ENCODE results near the gene CA5A.

CA5A gene

DNA sequence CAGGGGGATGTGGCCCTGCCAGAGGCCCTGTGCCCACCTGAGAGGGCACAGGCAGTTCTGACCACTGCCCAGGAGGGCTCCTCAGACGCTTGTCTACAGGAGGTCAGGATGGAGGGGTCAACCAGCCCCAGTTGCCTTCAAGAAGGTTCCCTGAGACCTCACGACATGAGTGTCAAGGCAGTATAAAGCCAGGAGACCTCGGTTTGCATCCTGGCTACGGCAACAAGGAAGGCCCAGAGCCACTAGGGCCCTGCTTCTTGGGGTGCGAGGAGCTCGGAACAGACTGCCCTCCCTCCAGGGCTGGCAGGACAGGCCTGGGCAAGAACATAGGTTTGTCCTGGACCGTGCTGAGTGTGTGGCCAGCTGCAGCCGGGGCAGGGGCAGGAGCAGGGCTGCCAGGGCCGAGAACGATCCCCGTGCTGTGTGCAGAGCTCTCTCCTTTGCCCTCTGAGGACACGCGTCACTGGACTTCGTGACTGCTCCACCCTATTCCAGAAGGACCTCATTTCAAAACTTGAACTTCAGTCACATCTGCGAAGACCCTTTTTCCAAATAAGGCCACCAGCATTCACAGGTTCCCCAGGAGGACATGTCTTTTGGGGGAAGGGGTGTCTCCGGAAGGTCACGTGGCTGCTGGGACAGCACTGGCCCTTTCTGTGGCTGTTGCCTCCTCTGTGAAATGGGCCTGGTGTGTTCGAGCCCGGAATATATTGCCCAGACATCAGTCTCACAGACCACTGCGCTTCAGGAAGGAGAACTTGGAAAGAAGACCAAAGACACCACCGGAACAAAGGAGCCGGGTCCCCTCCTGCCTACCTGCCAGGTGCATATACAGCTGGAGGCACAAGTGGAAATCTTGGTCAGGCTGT is 94.8 kb downstream of the CA5A start:
- DNase-seq (ENCODE audit: low read depth in 4 of 4, low spot score in 1 of 4) = no peak

DNA sequence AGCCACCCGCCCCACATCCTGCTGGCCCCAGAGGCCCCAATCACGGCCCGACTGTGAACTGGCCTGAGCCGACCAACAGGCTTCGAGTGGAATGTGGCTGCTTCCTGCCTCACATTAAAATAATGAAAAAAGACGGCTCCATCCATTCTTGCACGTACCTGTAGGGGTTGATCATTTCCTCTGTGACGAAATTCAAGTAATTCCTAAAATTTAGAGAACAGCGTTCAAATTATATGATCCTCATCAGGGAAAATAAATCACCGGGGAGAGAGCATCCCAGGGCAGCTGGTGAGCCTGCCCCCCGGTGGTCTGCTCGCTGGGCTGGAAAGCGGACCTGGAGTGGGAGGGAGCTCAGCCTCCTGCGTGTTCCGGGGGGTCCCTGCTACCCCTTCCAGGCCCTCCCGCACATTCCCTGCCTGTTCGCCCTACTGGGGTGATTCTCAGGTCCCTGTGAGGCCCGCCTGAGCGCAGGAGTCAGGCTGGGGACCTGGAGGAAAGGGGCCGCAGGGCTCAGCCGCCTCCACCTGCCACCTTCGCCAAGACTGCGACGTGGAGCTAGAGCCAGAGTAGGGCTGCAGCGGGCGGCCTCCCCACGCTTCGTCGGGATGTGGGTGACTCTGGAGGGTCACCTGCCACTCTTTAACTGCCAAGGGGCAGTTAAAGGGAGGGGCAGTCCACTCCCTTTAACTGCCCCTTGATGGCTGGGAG is 95.9 kb downstream of the CA5A start:
- DNase-seq (ENCODE audit: low read depth in 4 of 4, low spot score in 1 of 4) = no peak

DNA sequence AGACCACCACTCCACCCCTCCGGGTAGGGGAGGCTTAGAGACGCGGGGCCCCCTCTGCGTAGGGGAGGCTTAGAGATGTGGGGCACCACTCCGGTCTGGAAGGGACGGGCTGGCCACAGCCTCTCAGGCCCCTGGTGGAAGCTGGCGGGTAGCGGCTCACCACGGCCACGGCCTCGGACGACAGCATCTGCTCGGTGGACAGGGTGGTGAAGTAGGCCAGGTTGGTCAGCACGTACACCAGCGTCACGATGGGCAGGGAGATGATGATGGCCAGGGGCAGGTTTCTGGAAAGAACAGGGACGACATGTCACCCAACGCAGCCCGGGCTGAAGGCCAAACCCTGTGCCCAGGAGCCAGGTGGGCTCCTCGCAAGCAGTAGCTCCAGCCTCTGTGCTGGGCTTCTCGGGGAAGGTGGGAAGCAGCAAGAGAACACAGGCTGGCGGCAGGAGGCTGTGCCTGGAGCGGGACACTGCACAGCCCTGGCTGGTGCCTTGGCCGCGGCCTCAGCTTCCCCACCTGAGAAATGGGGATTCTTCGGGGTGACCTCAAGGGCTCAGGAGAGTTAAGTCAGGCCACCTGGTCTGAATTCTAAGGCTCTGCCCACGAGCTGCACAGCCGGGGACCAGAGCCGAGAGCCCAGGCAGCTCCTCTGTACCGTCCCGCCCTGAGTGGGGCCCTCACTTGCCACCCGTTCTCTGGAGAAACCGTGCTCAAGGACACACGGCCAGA is 96.6 kb downstream of the CA5A start:
- no peak for DNase-seq (ENCODE audit: low read depth in 4 of 4, low spot score in 1 of 4)

DNA sequence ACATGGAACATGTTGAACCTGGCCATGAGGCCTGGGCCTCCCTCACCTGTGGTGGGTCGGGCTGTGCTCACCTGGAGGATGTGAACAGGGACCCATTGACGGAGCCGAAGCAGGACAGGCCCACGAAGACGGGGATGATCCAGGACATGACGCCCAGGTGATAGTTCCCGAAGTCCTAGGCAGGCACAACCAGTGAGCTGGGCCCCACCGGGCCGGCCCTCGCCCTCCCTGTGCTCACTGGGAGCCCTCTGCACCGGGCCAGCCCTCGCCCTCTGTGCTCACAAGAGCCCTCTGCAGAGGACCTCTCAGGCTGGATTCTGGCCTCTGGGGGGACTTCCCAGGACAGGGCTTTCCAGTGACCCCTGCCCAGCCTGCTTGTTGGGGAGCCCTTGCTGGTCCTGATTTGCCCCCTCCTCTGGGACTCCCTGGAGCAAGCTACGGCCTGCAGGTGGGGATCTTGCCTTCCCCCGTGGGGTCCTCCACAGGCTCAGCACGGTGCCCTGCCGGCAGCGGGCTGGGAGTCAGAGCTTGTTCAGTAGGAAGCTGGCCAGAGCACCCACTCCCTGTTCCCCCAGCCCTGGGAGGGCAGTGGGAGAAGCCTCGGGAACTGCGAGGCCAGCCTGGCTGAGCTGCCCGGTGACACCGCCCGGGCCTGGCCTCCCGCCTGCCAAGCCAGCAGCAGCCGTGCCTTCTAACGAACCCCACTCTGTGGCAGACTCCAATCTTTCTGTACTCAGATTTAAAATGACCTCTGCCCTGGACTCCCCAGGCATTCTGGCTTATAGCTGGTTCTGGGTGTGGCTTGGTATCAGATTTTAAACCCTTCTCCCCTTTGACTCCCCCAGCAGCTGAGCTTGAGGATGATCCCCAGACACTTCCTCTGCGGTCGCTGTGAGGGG is 97.4 kb downstream of the CA5A start:
- no peak for DNase-seq (ENCODE audit: low read depth in 4 of 4, low spot score in 1 of 4)
